ENCODE data around the gene HHIPL1. TPM values are rescaled to one million over a fixed set of nuclear protein-coding genes. Genes with fewer than 3 reads are reported as not detected.

Gene HHIPL1
- total RNA-seq, 3 donors from 2014 or later (not counting 1 experiment from before 2014, with no cell fraction given) = not detected

DNA sequence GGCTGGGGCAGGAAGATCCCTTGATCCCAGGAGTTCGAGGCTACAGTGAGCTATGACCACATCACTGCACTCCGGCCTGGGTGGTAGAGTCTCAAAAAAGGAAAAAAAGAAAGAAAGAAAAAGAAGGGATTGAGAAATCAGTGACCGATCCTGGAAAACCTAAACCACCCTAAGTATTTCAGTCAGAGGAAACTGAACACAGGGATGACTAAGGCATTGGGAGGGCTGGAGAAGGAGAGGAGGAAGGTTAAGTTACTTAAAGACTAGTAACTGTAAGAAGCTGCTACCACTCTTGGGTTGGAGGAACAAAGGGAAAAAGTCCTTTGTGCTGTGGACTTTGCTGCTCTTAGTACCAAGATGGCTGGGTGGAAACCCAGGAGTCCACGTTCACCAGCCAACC, 10.6 kb downstream of the HHIPL1 start:
- DNase-seq = no peak
- no peak for ATAC-seq
- no peaks in the 10 kb centered on the region for H3K36me3 ChIP-seq (ENCODE audit: control insufficient read depth, insufficient read depth, low read length)
- no peaks in the 10 kb centered on the region for H3K9me3 ChIP-seq (ENCODE audit: control insufficient read depth, insufficient read depth, low read length)
- no peak overlapping the region for H3K27ac ChIP-seq (ENCODE audit: low read length)
- H3K4me1 Mint-ChIP-seq = no peaks in the 10 kb centered on the region
- TF ChIP-seq, protein P1, sequence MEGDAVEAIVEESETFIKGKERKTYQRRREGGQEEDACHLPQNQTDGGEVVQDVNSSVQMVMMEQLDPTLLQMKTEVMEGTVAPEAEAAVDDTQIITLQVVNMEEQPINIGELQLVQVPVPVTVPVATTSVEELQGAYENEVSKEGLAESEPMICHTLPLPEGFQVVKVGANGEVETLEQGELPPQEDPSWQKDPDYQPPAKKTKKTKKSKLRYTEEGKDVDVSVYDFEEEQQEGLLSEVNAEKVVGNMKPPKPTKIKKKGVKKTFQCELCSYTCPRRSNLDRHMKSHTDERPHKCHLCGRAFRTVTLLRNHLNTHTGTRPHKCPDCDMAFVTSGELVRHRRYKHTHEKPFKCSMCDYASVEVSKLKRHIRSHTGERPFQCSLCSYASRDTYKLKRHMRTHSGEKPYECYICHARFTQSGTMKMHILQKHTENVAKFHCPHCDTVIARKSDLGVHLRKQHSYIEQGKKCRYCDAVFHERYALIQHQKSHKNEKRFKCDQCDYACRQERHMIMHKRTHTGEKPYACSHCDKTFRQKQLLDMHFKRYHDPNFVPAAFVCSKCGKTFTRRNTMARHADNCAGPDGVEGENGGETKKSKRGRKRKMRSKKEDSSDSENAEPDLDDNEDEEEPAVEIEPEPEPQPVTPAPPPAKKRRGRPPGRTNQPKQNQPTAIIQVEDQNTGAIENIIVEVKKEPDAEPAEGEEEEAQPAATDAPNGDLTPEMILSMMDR (IDR thresholded peaks at IDR 0.05) = no peak
- no peak overlapping the region for H3K27ac Mint-ChIP-seq
- H3K4me1 ChIP-seq (ENCODE audit: control insufficient read depth, insufficient read depth, low read length) = no peaks in the 10 kb centered on the region
- H3K4me3 Mint-ChIP-seq = no peak overlapping the region
- no peaks in the 10 kb centered on the region for H3K9me3 Mint-ChIP-seq
- H3K27me3 Mint-ChIP-seq (ENCODE audit: low read depth in 2 of 2) = peaks cover 21 to 39% of the 10 kb centered on the region in 2 donors
- H3K4me3 ChIP-seq (ENCODE audit: low read length) = no peak overlapping the region
- intact Hi-C loops (cut with micrococcal nuclease) = no loop called here
- peaks cover 5% of the 10 kb centered on the region for H3K27me3 ChIP-seq (ENCODE audit: control insufficient read depth, insufficient read depth, low read length)
- WGBS (ENCODE audit: insufficient coverage) = 63% methylated on average over 2 of the region's 4 CpGs
- H3K36me3 Mint-ChIP-seq = no peaks in the 10 kb centered on the region

- Mint-ChIP-seq H3K27ac (no peak overlapping the region), H3K4me1 (no peaks in the 10 kb centered on the region), H3K9me3 (no peaks in the 10 kb centered on the region), H3K27me3 (ENCODE audit: low read depth in 2 of 2) (peaks cover 25 to 43% of the 10 kb centered on the region in 2 donors), H3K36me3 (no peaks in the 10 kb centered on the region), H3K4me3 (no peak overlapping the region)
- H3K9me3 ChIP-seq (ENCODE audit: control insufficient read depth, insufficient read depth, low read length) = no peaks in the 10 kb centered on the region
- no peaks in the 10 kb centered on the region for H3K4me1 ChIP-seq (ENCODE audit: control insufficient read depth, insufficient read depth, low read length)
- H3K27me3 ChIP-seq (ENCODE audit: control insufficient read depth, insufficient read depth, low read length) = peaks cover 5% of the 10 kb centered on the region
- ATAC-seq (no peak), DNase-seq (no peak)
- H3K4me3 ChIP-seq (ENCODE audit: low read length) = no peak overlapping the region
- TF ChIP-seq, protein P1 (IDR thresholded peaks at IDR 0.05) = no peak
- intact Hi-C loops (cut with micrococcal nuclease) = no loop called here
- 74% methylated on average over 5 of the region's 5 CpGs for WGBS (ENCODE audit: insufficient coverage)
- H3K27ac ChIP-seq (ENCODE audit: low read length) = no peak overlapping the region
- no peaks in the 10 kb centered on the region for H3K36me3 ChIP-seq (ENCODE audit: control insufficient read depth, insufficient read depth, low read length)
These were observed 11.2 kb downstream of the HHIPL1 start for GRCh38 chr14:99656171-99656570.

- Histone ChIP-seq H3K4me1 (ENCODE audit: control insufficient read depth, insufficient read depth, low read length) (no peaks in the 10 kb centered on the region), H3K27me3 (ENCODE audit: control insufficient read depth, insufficient read depth, low read length) (peaks cover 5% of the 10 kb centered on the region), H3K4me3 (ENCODE audit: low read length) (no peak overlapping the region), H3K9me3 (ENCODE audit: control insufficient read depth, insufficient read depth, low read length) (no peaks in the 10 kb centered on the region), H3K27ac (ENCODE audit: low read length) (no peak overlapping the region), H3K36me3 (ENCODE audit: control insufficient read depth, insufficient read depth, low read length) (no peaks in the 10 kb centered on the region)
- ATAC-seq (no peak), DNase-seq (no peak)
- Mint-ChIP-seq H3K27me3 (ENCODE audit: low read depth in 2 of 2) (peaks cover 40 to 53% of the 10 kb centered on the region in 2 donors), H3K36me3 (no peaks in the 10 kb centered on the region), H3K27ac (no peak overlapping the region), H3K9me3 (no peaks in the 10 kb centered on the region), H3K4me3 (no peak overlapping the region), H3K4me1 (no peaks in the 10 kb centered on the region)
- TF ChIP-seq, protein P1 (IDR thresholded peaks at IDR 0.05) = no peak
- intact Hi-C loops (cut with micrococcal nuclease) = no loop called here
- WGBS (ENCODE audit: insufficient coverage) = 70% methylated on average over 1 of the region's 1 CpG
These were observed 12.8 kb downstream of the HHIPL1 start for GRCh38 chr14:99657645-99658155.

- Histone ChIP-seq H3K9me3 (ENCODE audit: control insufficient read depth, insufficient read depth, low read length) (no peaks in the 10 kb centered on the region), H3K36me3 (ENCODE audit: control insufficient read depth, insufficient read depth, low read length) (no peaks in the 10 kb centered on the region), H3K4me3 (ENCODE audit: low read length) (no peak overlapping the region), H3K27ac (ENCODE audit: low read length) (no peak overlapping the region), H3K4me1 (ENCODE audit: control insufficient read depth, insufficient read depth, low read length) (no peaks in the 10 kb centered on the region), H3K27me3 (ENCODE audit: control insufficient read depth, insufficient read depth, low read length) (peaks cover 5% of the 10 kb centered on the region)
- DNase-seq = no peak
- intact Hi-C loops (cut with micrococcal nuclease) = no loop called here
- TF ChIP-seq, protein P1 (IDR thresholded peaks at IDR 0.05) = no peak
- ATAC-seq = no peak
- peaks cover 46 to 53% of the 10 kb centered on the region in 2 donors for H3K27me3 Mint-ChIP-seq (ENCODE audit: low read depth in 2 of 2)
- no peak overlapping the region for H3K27ac Mint-ChIP-seq
- no peak overlapping the region for H3K4me3 Mint-ChIP-seq
- no peaks in the 10 kb centered on the region for H3K4me1 Mint-ChIP-seq
- 66% methylated on average over 15 of the region's 15 CpGs for WGBS (ENCODE audit: insufficient coverage)
- H3K9me3 Mint-ChIP-seq = no peaks in the 10 kb centered on the region
- H3K36me3 Mint-ChIP-seq = no peaks in the 10 kb centered on the region
These were observed 13.4 kb downstream of the HHIPL1 start for GRCh38 chr14:99658218-99658845.

All from natural killer cell (primary cell).